B cell (primary cell): ENCODE measurements around the gene TMEM17.

Experiments
- EZH2 ChIP-seq: IDR thresholded peaks from 2 replicates; pipeline ENCODE4 v1.6.1; 2012; ENCODE audit warnings: borderline replicate concordance, low read depth, mild to moderate bottlenecking, moderate library complexity, low read length; ENCODE audit not compliant: insufficient read depth, poor library complexity, severe bottlenecking
- TF ChIP-seq, protein P1 (sequence below): fragments of 200-600 bp; IDR thresholded peaks from one replicate; pipeline ENCODE4 v1.8.0; 2022; ENCODE audit warnings: antibody characterized with exemption, mild to moderate bottlenecking

GRCh38 chr2:62501794-62502500 lies 4.0 kb downstream of the TMEM17 start:
- TF ChIP-seq, protein P1, sequence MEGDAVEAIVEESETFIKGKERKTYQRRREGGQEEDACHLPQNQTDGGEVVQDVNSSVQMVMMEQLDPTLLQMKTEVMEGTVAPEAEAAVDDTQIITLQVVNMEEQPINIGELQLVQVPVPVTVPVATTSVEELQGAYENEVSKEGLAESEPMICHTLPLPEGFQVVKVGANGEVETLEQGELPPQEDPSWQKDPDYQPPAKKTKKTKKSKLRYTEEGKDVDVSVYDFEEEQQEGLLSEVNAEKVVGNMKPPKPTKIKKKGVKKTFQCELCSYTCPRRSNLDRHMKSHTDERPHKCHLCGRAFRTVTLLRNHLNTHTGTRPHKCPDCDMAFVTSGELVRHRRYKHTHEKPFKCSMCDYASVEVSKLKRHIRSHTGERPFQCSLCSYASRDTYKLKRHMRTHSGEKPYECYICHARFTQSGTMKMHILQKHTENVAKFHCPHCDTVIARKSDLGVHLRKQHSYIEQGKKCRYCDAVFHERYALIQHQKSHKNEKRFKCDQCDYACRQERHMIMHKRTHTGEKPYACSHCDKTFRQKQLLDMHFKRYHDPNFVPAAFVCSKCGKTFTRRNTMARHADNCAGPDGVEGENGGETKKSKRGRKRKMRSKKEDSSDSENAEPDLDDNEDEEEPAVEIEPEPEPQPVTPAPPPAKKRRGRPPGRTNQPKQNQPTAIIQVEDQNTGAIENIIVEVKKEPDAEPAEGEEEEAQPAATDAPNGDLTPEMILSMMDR = no peak
- no peak for TF ChIP-seq EZH2
